ENCODE results near the gene MARCHF2. TPM values are rescaled to one million over a fixed set of nuclear protein-coding genes. Genes with fewer than 3 reads are reported as not detected.
A peak's percentile ranks its signal among the peaks of the same experiment; 100 is the strongest.

MARCHF2 gene, protein sequence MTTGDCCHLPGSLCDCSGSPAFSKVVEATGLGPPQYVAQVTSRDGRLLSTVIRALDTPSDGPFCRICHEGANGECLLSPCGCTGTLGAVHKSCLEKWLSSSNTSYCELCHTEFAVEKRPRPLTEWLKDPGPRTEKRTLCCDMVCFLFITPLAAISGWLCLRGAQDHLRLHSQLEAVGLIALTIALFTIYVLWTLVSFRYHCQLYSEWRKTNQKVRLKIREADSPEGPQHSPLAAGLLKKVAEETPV
- total RNA-seq: 70.5 and 84.0 TPM in 2 replicates

DNA sequence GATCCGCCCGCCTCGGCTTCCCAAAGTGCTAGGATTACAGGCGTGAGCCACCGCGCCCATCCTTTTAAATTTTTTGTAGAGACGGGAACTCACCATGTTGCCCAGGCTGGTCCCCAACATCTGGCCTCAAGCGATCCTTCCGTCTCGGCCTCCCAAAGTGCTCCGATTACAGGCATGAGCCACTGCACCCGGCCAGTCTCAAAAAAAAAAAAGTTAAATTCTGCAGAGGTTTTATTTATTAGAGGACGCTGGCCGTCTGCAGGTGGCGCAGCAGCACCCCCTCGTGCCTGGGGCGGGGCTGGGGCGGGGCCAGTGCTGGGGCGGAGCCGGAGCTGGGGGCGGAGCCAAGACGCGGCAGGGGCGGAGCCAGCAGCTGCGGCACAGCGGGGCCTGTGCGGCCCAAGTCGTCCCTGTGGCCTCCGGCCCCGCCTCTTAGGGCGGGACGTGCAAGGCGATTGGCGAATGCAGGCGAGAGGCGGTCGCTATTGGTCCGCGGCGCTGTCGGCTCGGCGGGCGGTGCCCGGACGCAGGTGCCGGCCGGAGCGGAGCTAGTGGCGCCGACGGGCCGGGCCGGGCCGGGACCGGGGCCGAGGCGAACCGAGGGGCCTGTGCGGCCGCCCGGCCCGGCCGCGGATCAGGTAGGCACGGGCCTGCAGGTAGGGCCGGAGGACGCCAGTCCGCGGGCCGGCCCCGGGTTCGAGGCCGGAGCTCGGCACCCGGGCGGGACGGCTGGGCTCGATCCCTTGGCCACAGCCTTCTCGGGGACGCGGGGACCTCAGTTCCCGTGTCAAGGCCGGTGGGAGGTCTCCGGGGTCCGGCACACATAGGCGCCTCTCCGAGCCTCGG lies at the start of gene MARCHF2:
TSS of gene MARCHF2 (plus strand) at position 523 of the 846 bp plus-strand sequence. CDS start 8,536 bp downstream, outside the sequence.
- no peaks in the 10 kb centered on the region for H3K27me3 ChIP-seq (ENCODE audit: control insufficient read depth, insufficient read depth, low read length)
- peak within 1 kb of the TSS; percentile 80 for H3K4me3 ChIP-seq (ENCODE audit: low read depth, low read length)
- DNase-seq (ENCODE audit: low read depth) (peak; percentile 87), FAIRE-seq (no peak)
- TF ChIP-seq, protein P1, sequence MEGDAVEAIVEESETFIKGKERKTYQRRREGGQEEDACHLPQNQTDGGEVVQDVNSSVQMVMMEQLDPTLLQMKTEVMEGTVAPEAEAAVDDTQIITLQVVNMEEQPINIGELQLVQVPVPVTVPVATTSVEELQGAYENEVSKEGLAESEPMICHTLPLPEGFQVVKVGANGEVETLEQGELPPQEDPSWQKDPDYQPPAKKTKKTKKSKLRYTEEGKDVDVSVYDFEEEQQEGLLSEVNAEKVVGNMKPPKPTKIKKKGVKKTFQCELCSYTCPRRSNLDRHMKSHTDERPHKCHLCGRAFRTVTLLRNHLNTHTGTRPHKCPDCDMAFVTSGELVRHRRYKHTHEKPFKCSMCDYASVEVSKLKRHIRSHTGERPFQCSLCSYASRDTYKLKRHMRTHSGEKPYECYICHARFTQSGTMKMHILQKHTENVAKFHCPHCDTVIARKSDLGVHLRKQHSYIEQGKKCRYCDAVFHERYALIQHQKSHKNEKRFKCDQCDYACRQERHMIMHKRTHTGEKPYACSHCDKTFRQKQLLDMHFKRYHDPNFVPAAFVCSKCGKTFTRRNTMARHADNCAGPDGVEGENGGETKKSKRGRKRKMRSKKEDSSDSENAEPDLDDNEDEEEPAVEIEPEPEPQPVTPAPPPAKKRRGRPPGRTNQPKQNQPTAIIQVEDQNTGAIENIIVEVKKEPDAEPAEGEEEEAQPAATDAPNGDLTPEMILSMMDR (IDR thresholded peaks at IDR 0.05; ENCODE audit: insufficient read depth, low read length, severe bottlenecking): peak; percentile 57
- no peaks in the 10 kb centered on the region for H3K36me3 ChIP-seq (ENCODE audit: control insufficient read depth, insufficient read depth, low read length)

DNA sequence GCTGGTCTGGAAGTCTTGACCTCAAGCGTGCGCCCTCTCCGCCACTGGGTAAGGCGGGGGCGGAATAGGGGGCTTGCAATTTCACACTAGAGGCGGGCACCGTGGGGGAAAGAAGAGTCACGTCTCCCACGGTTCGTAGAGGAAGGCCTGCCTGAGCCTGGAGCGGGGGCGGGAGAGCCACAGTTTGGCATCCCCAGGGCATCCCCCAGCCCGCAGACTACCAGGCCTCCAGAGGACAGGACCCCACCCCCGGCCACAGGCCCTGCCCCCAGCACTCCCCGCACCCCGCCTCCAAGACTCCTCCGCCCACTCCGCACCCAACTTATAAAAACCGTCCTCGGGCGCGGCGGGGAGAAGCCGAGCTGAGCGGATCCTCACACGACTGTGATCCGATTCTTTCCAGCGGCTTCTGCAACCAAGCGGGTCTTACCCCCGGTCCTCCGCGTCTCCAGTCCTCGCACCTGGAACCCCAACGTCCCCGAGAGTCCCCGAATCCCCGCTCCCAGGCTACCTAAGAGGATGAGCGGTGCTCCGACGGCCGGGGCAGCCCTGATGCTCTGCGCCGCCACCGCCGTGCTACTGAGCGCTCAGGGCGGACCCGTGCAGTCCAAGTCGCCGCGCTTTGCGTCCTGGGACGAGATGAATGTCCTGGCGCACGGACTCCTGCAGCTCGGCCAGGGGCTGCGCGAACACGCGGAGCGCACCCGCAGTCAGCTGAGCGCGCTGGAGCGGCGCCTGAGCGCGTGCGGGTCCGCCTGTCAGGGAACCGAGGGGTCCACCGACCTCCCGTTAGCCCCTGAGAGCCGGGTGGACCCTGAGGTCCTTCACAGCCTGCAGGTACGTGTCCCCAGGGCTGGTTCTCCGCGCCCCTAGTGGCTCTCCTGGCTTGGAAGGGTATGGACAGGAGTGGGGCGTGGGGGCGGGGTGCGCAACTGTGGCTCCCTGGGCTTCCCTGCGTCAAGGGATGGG lies 49.0 kb upstream of the MARCHF2 start, which contains the start of gene ANGPTL4:
TSS of gene ANGPTL4 (plus strand) at position 353 of the 969 bp plus-strand sequence. CDS start at position 520, 167 bp downstream.
- peak; percentile 41 for DNase-seq (ENCODE audit: low read depth)

GRCh38 chr19:8366121-8366581 lies 47.0 kb upstream of the MARCHF2 start:
- Histone ChIP-seq H3K36me3 (ENCODE audit: control insufficient read depth, insufficient read depth, low read length) (peaks cover 2% of the 10 kb centered on the region), H3K27me3 (ENCODE audit: control insufficient read depth, insufficient read depth, low read length) (no peaks in the 10 kb centered on the region), H3K4me3 (ENCODE audit: low read depth, low read length) (no peak overlapping the region)
- no peak for DNase-seq (ENCODE audit: low read depth)
- TF ChIP-seq, protein P1 (IDR thresholded peaks at IDR 0.05; ENCODE audit: insufficient read depth, low read length, severe bottlenecking): no peak
- no peak for FAIRE-seq

More for the DNA sequence above, 49.0 kb upstream of the MARCHF2 start, which contains the start of gene ANGPTL4:
- H3K36me3 ChIP-seq (ENCODE audit: control insufficient read depth, insufficient read depth, low read length): no peaks in the 10 kb centered on the region
- peak within 1 kb of the TSS; percentile 53 for H3K4me3 ChIP-seq (ENCODE audit: low read depth, low read length)
- no peaks in the 10 kb centered on the region for H3K27me3 ChIP-seq (ENCODE audit: control insufficient read depth, insufficient read depth, low read length)
- TF ChIP-seq, protein P1 (IDR thresholded peaks at IDR 0.05; ENCODE audit: insufficient read depth, low read length, severe bottlenecking): peak; percentile 37
- FAIRE-seq: no peak

DNA sequence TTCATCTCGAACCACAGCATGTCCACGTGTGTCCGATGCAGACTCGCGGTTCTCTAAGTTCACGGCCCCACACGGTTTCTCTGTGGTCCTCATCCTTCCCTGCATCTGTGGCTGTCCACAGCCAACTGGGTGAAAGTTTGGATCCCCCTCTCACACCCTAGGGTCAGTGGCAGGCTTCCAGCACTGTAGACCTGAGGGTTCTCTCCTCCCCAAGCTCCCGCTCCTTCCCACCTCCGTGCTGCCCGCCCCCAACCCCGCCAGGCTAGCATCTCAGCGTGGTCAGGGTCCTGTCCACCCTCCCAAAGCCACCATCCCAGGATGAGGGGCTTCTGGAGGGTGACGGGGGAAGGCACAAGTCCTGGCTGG lies 46.2 kb upstream of the MARCHF2 start:
- Histone ChIP-seq H3K27me3 (ENCODE audit: control insufficient read depth, insufficient read depth, low read length) (no peaks in the 10 kb centered on the region), H3K4me3 (ENCODE audit: low read depth, low read length) (no peak overlapping the region), H3K36me3 (ENCODE audit: control insufficient read depth, insufficient read depth, low read length) (peaks cover 2% of the 10 kb centered on the region)
- FAIRE-seq (no peak), DNase-seq (ENCODE audit: low read depth) (no peak)
- TF ChIP-seq, protein P1 (IDR thresholded peaks at IDR 0.05; ENCODE audit: insufficient read depth, low read length, severe bottlenecking): no peak

- FAIRE-seq (no peak), DNase-seq (ENCODE audit: low read depth) (peak; percentile 79)
- no peaks in the 10 kb centered on the region for H3K27me3 ChIP-seq (ENCODE audit: control insufficient read depth, insufficient read depth, low read length)
- H3K36me3 ChIP-seq (ENCODE audit: control insufficient read depth, insufficient read depth, low read length): peaks cover 2% of the 10 kb centered on the region
- TF ChIP-seq, protein P1 (IDR thresholded peaks at IDR 0.05; ENCODE audit: insufficient read depth, low read length, severe bottlenecking): no peak
- no peak overlapping the region for H3K4me3 ChIP-seq (ENCODE audit: low read depth, low read length)
These were observed 45.6 kb upstream of the MARCHF2 start for GRCh38 chr19:8367327-8368001.
